Stimulated activated CD4-positive, alpha-beta T cell treated with anti-CD3 and anti-CD28 coated beads, Interleukin-2, amount 100 ng/mL, for 24 hours (primary cell): Measurements from ENCODE around the gene PCYT1A.
"Not testable (repeated sequence)": the region's sequence is repeated elsewhere in the genome, so short reads cannot be mapped to it uniquely, and the experiment has no call there.

Source experiments
- DNase-seq, 2 donors: peaks; one replicate each; pipeline ENCODE4 v3.0.0-alpha.2; 2020

Gene PCYT1A

DNA sequence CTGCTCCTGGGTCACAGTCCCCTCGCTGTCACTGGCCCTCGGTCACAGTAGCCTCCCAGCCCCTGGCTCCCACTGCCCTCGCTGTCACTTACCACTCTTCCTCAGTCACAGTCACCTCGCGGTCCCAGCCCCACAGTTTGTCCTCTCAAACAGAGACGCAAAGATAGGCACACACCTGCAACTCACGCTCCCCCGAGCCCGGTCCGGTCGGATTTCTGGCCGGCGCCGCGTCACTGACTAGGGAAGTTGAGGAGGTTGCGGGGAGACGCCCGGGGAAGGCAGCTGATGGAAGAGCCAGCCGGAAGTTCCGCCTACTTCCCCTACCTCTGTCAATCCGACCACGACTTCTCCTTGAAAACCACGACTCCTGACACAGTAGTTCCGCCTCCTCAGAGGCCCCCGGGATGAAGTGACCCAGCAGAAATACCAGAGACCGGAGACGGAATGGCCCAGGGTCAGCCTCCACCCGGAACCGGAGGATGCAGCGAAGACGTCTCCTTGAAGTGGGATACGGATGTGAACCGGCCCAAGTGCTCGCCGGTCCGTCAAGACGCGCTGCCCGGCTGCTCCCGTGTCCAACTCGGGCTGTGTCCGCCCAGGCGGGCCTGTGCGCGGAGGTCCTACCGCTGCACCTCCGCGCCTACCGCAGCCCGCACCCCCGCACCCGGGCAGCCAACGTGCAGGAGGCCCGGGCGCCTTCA, at the start of gene PCYT1A:
PCYT1A (minus strand) TSS at position 287 of the 701 bp plus-strand sequence. CDS start 17,195 bp downstream, outside the sequence.
- peak; percentile 78 to 82 for DNase-seq

DNA sequence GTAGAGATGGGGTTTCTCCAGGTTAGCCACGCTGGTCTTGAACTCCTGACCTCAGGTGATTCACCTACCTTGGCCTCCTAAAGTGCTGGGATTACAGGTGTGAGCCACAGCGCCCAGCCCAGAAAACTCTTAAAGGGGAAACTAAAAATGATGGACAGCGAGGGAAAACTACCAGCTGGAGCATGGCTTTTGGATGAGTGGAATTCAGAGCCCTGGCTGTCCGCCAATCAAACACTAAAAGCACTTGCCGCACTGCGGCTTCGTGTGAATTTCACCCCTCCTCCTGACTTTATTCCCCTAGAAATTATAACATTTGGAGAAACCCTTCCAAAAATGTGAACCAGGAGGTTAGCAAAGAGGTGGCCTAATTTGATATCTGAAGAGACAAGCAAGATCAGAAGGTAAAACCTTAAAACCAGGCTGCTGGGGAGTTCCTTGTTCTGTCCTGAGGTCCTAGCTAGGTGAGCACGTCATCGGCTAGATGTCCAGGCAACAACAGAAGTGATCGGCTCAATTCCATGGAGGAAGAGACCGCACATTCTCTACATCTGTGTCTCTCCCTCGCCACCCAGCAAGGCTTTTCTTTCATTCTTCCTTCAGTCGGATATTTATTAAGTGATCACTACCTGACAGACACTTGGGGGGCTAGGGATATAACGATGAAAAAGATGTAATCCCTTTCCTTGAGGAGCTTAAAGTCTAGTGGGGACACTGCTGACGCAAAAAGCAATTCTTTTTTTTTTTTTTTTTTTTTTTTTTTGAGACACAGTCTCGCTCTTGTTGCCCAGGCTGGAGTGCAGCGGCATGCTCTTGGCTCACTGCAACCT, 49.0 kb upstream of the PCYT1A start:
- DNase-seq, result no peak

DNA sequence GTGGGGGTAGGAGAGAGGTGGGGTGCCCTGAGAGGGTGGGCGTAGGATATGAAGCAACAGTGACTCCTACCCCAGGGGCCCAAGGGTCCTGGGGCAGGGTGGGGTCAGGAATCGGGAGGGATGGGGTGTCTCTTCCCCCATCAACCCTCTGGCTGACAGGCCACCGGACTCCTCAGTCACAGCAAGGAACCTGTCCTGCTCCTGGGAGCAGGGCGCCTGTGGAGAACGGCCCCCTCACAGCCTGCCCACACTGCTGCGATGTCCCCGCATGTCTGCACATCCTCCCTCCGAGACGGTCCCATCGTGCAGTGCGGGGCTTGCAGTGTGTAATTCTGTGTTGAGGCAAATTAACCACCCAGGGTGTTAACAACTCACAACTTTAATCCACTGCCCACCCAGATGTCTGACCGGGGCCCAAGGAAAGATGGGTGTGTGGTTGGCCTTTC, 48.0 kb upstream of the PCYT1A start:
- no peak for DNase-seq

DNA sequence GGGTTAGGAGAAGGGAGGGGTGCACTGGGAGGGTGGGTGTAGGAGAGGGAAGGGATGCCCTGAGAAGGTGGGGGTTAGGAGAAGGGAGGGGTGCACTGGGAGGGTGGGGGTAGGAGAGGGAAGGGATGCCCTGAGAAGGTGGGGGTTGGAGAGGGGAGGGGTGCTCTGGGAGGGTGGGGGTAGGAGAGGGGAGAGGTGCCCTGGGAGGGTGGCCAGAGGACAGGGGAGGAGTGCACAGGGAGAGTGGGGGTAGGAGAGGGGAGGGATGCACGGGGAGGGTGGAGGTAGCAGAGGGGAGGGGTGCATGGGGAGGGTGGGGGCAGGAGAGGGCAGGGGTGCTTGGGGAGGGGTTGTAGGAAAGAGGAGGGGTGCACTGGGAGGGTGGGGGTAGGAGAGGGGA, 47.5 kb upstream of the PCYT1A start:
- no peak for DNase-seq

DNA sequence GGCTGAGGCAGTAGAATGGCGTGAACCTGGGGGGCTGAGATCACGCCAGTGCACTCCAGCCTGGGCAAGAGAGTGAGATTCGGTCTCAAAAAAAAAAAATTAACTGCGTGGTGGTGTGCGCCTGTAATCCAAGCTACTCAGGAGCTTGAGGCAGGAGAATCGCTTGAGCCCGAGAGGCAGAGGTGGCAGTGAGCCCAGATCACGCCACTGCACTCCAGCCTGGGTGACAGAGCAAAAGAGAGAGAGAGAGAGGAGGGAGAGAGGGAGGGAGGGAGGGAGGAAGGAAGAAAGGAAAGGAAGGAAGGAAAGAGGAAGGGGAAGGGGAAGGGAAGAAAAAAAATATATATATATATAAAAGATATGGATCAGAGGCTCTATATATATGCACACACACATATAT, 44.6 kb upstream of the PCYT1A start:
- DNase-seq, result no peak

DNA sequence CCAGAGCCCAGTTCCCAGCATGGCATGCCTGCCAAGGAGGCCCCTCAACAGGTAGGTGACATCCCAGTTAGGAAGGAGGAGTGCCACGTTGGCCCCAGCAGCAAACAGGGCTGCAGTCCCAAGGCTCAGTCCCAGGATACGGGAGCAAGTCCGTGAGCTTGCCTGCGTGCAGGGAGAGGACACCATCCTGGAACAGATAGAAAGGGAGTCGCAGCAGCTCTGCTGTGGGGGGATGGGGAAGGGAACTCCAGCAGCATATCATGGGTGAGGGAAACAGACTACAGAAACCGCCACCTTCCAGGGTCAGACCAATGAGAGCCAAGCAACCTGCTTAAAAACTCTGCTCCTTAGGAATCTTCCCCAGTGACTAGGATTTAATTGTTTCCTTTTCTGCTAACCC, 39.9 kb upstream of the PCYT1A start:
- DNase-seq, result no peak

DNA sequence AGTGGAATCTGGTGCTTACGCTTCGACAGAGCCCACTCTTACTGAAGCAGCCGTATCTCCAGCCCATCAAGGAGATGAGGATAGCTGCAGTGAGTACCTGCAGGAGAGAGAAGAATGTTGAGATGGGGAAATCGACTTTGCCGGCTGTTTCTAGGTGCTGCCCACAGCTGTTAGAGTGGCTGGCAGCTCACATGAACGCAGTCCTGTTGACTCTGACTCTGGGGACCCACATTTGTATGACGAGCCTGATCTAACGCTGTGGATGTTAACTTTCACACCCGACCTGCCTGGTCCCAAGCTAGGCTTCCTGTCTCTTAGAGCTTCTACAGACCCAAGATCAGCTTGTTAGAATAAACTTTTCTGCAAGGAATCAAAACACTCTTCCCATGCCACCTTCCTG, 39.4 kb upstream of the PCYT1A start:
- DNase-seq, result no peak

DNA sequence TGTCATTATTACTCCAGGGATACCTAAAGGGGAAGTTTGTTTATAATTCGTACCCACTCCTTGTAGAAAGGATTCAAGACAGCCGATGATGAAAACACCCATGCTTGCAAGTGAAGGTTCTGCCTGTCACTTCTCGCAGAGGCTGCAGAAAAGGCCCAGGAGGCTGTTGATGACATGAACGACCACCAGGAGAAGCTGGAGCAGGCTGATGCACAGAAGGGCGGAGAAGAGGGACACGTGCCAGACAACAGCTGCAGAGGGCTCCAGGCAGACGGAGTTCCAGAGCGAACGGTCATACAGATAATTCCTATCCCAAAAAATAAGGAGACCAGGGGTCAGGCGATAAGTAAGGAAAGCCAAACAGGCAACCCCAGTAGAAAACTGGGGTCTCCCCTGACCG, 36.2 kb upstream of the PCYT1A start:
- no peak for DNase-seq

DNA sequence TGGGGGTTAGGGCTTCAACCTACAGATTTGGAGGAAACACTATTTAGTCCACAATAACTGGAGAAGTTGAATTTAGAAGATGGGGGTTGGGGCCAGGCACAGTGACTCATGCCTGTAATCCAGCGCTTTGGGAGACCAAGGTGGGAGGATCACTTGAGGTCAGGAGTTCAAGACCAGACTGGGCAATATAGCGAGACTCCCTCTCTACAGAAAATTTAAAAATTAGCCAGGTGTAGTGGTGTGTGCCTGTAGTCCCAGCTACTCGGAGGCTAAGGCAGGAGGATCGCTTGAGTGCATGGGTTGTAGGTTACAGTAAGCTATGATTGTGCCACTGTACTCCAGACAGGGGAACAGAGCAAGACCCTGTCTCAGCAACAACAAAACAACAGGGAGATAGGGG, 35.5 kb upstream of the PCYT1A start:
- DNase-seq, result no peak

DNA sequence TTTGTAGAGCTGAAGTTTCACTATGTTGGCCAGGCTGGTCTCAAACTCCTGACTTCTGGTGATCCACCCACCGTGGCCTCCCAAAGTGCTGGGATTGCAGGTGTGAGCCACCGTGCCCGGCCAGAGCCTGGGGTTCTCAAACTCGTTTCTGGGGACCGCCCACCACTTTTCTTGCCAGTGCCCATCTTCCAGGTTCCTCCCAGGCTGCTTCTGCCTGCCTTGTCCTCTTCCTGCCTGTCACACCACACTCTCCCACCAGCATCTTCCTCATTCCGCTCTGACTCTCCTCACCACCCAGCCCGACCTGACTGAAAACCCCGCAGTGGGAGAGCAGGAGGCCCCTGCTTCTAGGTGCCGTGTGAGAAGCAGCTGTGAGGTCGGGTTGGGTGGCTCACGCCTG, 33.6 kb upstream of the PCYT1A start:
- DNase-seq, result no peak

DNA sequence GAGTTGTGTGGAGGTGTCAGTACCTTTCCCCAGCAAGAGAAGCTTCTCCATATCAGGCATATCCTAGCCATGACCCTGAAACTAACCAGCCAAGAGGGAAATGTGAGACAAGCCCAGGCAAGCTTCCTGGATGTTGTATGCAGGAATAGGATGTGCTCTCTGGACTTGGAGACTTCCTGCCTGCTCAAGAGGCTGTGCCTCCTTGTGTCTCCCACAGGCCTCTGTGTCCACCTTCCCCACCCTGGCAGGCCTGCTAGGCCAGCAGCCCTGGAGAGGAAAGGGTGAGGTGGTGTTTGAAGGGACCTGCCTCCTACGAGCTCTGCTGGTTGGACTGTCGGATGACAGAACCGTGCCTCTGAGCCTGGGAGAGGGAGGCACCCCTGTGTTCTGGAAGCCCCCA, 32.6 kb upstream of the PCYT1A start:
- no peak for DNase-seq

DNA sequence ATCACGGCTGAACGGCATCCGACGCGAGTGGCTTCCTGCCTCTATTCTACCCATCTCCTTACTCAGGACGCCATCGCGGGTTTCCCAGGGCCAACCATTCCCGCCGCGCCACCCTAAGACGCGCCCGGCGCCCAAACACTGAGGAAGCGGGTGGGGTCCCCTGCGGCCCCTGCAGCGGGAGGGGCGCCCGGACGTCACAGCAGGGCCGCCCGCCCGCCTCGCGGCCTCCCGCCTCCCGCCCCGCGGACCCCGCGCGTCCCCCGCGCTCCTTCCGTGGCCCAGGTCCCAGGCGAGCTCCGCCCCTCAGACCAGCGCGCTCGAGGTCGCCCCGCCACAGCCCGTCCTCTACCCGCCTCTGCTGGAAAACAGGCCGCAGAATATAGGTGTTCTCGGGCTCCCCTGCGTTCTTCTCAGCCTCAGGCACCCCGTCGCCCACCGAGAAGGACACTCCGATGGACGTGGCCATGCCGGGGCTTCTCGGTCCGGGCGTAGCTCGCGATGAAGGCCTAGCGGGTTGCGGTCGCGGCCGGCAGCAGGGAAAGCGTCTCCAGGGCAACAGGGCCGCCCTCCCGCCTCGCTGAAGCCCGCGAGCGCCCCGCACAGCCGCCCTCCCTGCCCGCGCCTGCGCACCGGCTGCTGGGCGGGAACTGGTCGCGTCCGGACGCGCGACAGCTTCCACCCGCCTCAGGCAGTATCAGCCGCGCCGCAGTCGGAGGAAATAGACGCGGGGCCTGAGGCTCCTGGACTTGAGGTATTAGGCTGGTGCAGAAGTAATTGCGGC, 30.4 kb upstream of the PCYT1A start, which contains the start of gene DYNLT2B:
DYNLT2B (minus strand) TSS at position 554 of the 781 bp plus-strand sequence; CDS start at position 466, 88 bp downstream.
- DNase-seq, result peak; percentile 85 to 89

DNA sequence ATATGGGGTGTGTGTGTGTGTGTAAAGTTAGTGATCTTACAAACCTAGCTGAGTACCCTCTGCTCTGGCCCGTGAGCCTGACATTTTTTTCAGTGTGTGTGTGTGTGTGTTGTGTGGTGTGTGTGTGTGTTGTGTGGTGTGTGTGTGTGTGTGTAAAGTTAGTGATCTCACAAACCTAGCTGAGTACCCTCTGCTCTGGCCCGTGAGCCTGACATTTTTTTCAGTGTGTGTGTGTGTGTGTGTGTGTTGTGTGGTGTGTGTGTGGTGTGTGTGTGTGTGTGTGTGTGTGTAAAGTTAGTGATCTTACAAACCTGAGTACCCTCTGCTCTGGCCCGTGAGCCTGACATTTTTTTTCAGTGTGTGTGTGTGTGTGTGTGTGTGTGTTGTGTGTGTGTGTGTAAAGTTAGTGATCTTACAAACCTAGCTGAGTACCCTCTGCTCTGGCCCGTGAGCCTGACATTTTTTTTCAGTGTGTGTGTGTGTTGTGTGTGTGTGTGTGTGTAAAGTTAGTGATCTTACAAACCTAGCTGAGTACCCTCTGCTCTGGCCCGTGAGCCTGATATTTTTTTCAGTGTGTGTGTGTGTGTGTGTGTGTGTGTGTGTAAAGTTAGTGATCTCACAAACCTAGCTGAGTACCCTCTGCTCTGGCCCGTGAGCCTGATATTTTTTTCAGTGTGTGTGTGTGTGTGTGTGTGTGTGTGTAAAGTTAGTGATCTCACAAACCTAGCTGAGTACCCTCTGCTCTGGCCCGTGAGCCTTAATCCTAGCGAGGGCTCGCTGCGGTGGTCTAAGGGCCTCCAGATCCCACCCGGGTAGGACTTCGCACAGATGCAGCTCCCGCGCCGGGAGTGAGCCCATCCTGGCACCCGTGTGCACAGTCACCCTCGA, 29.5 kb upstream of the PCYT1A start:
- DNase-seq, result not testable (repeated sequence)

DNA sequence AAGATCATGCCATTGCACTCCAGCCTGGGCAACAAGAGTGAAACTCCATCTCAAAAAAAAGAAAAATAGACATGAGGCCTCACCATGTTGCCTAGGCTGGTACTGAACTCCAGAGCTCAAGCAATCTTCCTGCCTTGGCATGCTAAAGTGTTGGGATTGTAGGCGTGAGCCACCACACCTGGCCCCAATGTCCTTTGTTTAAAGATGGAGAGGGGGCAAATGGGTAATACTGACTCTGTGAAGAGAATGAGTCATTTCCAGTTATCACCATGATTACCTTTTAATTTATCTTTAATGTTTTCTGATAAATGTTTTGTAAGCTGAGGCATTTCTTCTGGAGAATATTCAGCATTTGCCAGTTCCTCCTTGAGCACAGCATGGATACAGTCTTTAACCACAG, 28.3 kb upstream of the PCYT1A start:
- no peak for DNase-seq

DNA sequence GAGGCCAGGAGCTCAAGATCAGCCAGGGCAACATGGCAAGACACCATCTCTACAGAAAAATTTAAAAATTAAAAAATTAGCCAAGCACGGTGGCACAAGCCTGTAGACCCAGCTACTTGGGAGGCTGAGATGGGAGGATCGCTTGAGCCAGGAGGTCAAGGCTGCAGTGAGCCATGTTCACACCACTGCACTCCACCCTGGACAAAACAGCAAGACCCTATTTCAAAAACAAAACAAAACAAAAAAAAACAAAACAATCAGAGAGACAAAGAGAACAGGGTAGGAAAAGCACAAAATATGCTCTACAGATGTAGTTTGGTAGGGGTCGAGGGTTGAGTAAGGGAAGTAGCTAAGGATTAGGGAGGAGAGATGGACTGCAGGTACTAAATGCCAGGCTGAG, 27.1 kb upstream of the PCYT1A start:
- DNase-seq, result no peak

DNA sequence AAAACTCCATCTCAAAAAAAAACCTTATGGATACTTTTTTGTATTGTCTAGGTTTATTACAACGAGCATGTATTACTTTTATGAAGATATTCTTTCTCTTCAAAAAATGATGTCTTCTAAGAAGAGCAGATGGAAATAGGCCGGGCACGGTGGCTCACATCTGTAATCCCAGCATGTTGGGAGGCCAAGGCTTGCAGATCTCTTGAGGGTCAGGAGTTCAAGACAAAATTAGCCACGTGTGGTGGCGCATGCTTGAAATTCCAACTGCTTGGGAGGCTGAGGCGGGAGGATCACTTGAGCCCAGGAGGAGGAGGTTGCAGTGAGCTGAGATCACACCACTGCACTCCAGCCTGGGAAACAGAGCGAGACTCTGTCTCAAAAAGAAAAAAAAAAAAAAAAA, 26.6 kb upstream of the PCYT1A start:
- not testable (repeated sequence) for DNase-seq

DNA sequence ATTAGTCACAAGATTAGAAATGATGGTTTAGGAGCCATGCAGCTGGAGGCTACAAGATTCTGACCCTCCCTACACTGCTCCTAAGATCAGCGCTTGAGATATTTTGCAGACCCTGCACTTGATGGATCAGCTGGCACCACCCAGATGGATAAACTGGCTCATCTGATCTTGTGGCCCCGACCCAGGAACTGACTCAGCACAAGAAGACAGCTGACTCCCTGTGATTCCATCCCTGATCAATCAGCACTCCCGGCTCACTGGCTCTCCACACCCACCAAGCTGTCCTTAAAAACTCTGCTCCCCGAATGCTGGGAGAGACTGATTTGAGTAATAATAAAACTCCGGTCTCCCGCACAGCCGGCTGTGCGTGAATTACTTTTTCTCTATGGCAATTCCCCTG, 15.4 kb upstream of the PCYT1A start:
- DNase-seq, result not testable (repeated sequence)

DNA sequence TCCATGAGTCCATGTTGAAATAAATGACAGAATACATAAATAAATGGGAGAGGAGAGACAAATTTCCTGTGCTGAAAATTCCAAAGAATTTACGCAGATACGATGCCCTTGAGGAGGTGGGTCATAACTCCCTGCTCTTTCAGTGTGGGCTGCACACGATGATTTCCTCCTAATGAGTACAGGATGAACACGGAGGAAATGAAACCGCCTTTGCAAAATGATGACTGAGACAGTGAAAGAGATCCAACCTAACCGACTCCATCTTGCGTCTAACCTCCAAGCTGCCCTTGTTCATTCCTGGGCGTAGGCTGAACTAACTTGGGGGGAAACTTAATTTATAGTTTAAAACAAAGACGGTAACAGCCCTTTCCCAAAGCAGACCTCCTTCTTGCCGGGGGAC, 15.0 kb upstream of the PCYT1A start:
- not testable (repeated sequence) for DNase-seq

DNA sequence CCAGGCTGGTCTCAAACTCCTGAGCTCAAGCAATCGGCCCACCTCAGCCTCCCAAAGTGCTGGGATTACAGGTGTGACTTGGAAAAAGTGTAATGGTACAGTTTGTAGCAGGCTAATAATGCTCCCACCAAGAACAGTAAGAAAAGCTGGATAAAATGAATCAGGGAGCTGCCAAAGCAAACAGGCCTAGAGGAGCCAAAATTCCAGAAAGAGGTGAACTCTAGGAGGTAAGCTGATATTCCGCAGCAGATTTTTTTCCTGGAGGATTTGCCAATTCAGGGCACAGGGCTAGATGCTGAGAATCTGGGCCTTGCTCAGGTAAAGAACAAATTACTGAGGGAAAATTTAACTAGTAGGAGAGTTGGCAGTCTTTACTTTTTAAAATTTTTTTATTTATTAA, 11.0 kb upstream of the PCYT1A start:
- DNase-seq, result no peak

DNA sequence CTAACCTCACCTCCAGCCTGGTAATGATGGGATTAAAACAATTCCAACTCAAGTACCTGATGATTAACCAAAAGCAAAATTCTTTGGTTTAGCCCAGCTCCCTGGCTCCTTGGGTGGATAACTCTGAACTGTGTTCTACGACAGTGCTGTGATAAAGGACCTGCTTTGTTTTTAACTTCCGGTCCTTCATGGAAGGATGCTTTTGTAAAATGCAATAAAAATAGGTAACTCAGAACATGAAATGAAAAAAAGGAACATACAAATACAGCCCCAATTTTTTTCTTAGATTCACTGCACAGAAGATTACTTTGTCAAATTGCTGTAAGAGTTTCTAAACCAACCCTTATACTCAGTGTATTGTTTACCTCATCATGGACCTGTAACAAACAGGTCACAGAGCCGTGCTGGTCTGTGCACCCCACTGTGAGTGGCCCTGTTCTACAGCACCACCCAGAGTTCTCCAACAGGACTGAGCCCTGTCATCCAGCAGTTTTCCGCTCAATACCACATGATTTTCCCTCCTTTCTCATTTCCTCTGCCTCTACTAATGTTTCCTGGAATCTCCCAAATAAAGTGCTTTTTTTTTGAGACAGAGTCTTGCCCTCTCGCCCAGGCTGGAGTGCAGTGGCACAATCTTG, 4.9 kb upstream of the PCYT1A start:
- no peak for DNase-seq

DNA sequence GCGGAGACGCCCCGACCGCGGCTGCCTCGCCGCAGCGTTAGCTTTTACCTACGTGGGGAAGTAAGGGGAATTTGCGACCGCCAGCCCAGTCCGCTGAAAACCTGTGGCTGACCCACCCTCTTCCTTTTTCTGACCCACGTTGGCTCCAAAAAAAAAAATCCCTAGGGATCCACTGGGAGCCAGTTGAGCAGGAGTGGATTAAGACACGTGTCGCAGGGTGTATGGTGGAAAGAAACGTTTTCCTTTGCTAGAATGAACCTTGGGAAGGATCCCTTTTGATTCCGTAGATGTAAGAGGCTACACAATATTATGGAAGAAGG, 575 bp upstream of the PCYT1A start:
- no peak for DNase-seq

DNA sequence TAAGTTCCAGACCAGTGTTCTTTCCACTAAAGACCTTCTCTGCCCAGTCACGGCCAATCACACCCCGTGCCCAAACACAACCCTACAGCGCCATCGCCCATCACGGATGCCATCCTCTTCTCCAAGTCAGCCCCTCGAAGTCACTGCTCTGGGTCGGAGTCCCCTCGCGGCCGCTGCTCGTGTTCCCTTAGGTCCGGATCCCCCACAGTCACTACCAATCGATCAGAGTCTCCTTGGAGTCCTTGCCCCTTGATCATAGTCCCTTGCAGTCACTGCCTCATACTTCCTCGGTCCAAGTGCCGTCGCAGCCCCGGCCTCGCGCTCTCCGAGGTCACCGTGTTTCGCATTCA, 461 bp downstream of the PCYT1A start:
- peak; percentile 33 to 37 for DNase-seq
